Measurements from ENCODE around the gene HES6.
A peak's percentile ranks its signal among the peaks of the same experiment; 100 is the strongest.

Gene HES6

DNA sequence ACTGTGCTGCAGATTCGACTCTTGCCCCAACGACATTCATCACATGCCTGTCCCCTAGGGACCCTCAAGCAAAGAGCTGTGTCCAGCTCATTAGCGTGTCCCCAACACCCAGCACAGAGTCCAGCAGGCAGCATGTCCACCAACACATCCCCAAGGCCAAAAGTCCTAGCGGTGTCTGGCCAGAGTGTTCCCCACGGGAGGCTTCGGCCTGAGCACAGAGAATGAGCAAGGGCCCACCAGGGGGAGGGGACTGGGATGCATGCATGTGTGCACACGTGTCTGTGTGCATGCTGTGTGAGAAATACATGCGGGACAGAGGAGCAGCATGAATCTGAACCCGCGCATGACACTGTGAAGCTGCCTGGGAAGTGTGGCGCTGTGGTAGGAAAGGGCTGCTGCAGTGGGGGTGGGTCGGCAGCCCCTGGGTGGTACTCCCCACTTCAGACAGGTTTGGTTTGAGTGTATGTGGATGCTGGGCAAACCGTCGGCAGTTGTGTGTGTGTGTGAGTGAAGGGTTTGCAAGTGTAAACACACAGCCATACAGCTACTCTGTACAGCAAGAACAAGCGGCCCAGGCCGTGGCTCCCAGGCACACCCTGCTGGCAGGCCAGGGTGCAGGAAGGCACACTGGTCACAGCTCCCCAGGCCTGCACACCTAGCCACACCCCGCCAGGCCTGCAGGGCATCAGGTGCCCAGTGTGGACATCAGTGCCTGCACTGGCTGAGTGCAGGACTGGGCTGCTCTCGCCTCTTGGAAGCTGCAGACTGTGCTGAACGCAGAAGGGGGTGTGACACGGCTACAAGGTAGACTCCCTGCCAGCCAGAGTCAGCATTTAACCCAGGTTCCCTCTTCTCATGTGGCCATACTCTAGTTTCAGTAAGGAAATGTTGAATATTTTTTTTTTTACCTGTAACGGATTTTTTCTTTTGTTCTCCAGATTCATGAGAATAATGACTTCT, 19.5 kb upstream of the HES6 start:
- Histone ChIP-seq H3K4me1 (peaks cover 0 to 19% (median 9%) of the 10 kb centered on the region in 4 donors), H3K27ac (no peak overlapping the region), H3K36me3 (peaks cover 69 to 90% (median 89%) of the 10 kb centered on the region in 3 donors), H3K27me3 (no peaks in the 10 kb centered on the region), H3K9me3 (no peaks in the 10 kb centered on the region), H3K4me3 (no peak overlapping the region)
- TF ChIP-seq CTCF (IDR thresholded peaks at IDR 0.05), result no peak
- intact Hi-C loops (cut with DNase I; ENCODE audit: low total_unique reads), result no loop called here
- no peak for DNase-seq

DNA sequence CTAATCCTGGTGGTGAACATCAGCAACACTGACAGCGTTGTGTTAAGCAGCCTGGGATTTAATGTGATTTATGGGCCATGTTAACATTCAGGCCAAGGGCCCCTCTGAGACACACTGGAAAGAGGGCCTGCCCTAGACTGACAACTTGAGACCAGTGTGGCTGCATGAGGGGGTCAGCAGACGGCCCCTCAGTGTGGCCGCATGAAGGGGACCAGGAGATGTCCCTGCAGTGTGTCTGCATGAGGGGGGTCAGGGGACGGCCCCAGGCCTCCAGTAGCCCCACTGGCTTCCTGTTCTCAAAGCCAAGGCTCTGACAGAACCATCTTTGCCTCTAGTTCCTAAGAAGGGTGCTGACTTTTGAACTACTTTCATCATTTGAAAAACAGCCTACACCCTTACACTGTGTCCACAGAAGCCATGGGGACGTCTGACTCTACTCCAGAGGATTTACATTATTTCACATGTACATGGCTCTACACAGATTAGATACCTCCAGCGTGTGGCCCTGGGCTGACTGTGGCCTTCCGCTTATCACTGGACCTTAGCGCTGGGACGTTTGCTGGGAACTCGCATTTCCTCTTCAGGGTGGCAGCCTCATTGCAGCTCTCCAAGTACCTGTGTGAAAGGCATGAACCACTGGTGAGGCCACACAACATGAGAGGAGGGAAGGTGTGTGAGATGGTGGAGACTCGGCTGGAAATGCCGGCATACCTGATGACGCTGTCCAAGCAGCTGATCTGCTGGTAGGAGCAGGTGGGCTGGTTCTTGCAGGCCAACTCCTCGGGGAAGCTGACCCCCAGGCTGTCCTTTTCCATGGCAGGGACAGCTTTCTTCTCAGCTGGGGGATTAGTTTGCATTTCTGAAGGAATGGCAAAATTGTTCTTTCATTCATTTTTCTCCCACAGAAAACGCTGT, 18.2 kb upstream of the HES6 start:
- Histone ChIP-seq H3K4me3 (no peak overlapping the region), H3K27ac (no peak overlapping the region), H3K27me3 (no peaks in the 10 kb centered on the region), H3K4me1 (peaks cover 0 to 6% (median 3%) of the 10 kb centered on the region in 4 donors), H3K36me3 (peaks cover 75 to 98% (median 96%) of the 10 kb centered on the region in 3 donors), H3K9me3 (no peaks in the 10 kb centered on the region)
- DNase-seq, result no peak
- TF ChIP-seq CTCF (IDR thresholded peaks at IDR 0.05), result no peak
- intact Hi-C loops (cut with DNase I; ENCODE audit: low total_unique reads), result no loop called here

DNA sequence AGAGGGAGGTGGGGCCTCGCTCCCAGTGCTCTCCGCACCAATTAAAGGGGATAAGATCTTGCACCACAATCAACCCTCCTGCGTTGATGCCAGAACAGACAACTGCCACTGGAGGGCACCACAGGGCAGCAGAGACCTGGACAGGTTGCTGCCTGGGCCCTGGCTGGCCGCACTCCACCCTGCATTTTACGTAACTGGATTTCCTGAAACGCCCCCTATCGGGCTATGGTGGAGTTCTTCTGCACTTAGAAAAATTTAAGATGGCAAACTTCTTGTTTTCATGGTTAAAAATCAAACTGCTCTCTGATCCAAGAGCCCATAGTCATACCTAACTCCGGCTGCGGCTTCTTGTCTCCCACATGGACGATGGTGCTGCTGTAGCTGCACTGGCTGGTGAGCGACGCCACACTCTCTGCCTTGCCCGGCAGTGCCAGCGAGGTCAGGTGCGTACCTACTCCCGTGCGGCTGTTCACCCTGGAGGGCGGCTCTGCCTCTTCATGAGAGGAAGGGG, 16.8 kb upstream of the HES6 start:
- intact Hi-C loops (cut with DNase I; ENCODE audit: low total_unique reads), result no loop called here

GRCh38 chr2:238256111-238256510, 16.3 kb upstream of the HES6 start:
- H3K4me1 ChIP-seq, result no peaks in the 10 kb centered on the region
- intact Hi-C loops (cut with DNase I; ENCODE audit: low total_unique reads), result no loop called here
- DNase-seq, result no peak
- no peaks in the 10 kb centered on the region for H3K9me3 ChIP-seq
- no peak overlapping the region for H3K27ac ChIP-seq
- no peaks in the 10 kb centered on the region for H3K27me3 ChIP-seq
- H3K4me3 ChIP-seq, result no peak overlapping the region
- H3K36me3 ChIP-seq, result peaks cover 73 to 99% (median 99%) of the 10 kb centered on the region in 3 donors
- no peak for TF ChIP-seq CTCF (IDR thresholded peaks at IDR 0.05)

More for the DNA sequence above, 16.8 kb upstream of the HES6 start:
- H3K4me3 ChIP-seq, result no peak overlapping the region
- peaks cover 73 to 99% (median 99%) of the 10 kb centered on the region in 3 donors for H3K36me3 ChIP-seq
- H3K9me3 ChIP-seq, result no peaks in the 10 kb centered on the region
- peak; percentile 39 to 52 for TF ChIP-seq CTCF (IDR thresholded peaks at IDR 0.05)
- H3K4me1 ChIP-seq, result no peaks in the 10 kb centered on the region
- no peak overlapping the region for H3K27ac ChIP-seq
- no peaks in the 10 kb centered on the region for H3K27me3 ChIP-seq
- no peak for DNase-seq

GRCh38 chr2:238255636-238256035, 15.8 kb upstream of the HES6 start:
- no peak for TF ChIP-seq CTCF (IDR thresholded peaks at IDR 0.05)
- DNase-seq, result no peak
- Histone ChIP-seq H3K4me1 (no peaks in the 10 kb centered on the region), H3K27ac (no peak overlapping the region), H3K36me3 (peaks cover 78 to 99% (median 99%) of the 10 kb centered on the region in 3 donors), H3K27me3 (no peaks in the 10 kb centered on the region), H3K9me3 (no peaks in the 10 kb centered on the region), H3K4me3 (no peak overlapping the region)
- intact Hi-C loops (cut with DNase I; ENCODE audit: low total_unique reads), result no loop called here
